ENCODE measurements around the gene PMF1.
"Not testable (repeated sequence)": the region's sequence is repeated elsewhere in the genome, so short reads cannot be mapped to it uniquely, and the experiment has no call there.

Gene PMF1

GRCh38 chr1:156198831-156199349 is 13.9 kb upstream of the PMF1 start:
- DNase-seq: no peak

GRCh38 chr1:156200044-156200443 is 12.8 kb upstream of the PMF1 start:
- DNase-seq: no peak

DNA sequence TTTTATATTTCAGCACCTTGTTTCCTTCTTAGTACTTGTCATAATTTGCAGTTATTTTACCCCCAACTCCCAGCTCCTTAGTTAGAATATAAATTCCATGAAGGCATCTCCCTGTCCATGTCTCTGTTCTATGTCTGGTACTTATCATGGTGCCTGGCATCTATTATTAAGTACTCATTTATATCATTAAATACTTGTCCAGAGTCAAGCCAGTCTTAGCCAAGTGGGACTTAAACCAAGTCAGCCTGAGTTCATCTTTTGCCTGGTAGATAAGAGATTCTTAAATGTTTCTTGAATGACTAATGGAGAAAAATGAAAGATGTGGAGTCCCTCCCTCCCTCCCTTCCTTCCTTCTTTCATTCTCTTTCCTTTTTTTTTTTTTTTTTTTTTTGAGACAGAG is 9.5 kb upstream of the PMF1 start:
- no peak for DNase-seq

GRCh38 chr1:156204686-156205085 is 8.1 kb upstream of the PMF1 start:
- no peak for DNase-seq

GRCh38 chr1:156211243-156211642 is 1.6 kb upstream of the PMF1 start:
- no peak for DNase-seq

- no peak for DNase-seq
These were observed 677 bp upstream of the PMF1 start for GRCh38 chr1:156212130-156212529.

DNA sequence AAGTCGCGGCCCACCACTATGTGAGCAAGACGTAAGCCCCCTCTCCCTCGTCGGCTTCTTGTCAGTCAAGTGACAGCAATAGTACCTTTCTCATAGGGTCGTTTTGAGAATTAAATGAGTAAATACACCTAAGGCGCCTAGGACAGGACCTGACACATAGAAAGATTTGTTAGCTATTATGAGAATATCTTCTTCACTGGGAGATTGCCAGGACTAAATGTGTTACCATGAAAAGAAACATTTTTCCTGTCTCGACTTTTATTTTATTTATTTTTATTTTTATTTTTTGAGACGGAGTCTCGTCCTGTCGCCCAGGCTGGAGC is 798 bp downstream of the PMF1 start:
- DNase-seq: no peak

DNA sequence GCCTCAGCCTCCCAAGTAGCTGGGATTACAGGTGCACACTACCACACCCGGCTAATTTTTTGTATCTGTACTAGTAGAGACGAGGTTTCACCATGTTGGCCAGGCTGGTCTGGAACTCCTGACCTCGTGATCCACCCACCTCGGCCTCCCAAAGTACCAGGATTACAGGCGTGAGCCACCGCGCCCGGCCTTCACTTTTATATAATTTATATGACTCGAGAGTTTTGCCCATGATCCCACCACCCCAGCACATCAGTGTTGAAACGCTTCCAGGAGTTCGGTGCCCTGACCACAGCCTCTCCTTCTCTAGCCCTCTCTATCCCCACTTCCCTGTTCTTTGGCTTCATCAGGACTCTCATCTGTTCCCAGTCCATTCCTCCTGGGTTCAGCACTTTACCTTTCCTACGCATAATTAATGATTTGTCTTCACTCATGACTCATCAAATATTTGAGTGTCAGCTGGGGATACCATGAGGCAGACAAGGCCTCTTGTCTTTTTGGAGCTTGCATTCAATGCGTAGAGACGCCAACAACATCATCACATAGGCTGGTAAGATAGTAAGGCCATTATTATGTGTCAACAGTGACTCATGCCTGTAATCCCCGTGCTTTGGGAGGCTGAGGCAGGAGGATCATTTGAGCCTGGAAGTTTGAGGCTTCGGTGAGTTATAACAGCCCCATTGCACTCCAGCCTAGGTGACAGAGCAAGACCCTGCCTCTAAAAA is 1.4 kb downstream of the PMF1 start:
- no peak for DNase-seq

DNA sequence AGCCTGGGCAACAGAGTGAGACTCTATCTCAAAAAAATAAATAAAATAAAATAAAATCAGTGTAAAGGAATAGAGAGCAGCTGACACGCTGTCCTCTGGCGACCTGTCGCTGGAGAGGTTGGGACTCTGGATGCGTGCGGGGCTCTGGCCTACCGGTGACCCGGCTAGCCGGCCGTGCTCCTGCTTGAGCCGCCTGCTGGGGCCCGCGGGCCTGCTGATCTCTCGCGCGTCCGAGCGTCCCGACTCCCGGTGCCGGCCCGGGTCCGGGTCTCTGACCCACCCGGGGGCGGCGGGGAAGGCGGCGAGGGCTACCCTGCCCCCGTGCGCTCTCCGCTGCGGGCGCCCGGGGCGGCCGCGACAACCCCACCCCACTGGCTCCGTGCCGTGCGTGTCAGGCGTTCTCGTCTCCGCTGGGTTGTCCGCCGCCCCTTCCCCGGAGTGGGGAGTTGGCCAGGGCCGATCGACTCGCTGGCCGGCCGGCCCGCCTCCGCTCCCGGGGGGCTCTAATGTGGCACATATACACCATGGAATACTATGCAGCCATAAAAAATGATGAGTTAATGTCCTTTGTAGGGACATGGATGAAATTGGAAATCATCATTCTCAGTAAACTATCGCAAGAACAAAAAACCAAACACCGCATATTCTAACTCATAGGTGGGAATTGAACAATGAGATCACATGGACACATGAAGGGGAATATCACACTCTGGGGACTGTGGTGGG is 3.7 kb downstream of the PMF1 start:
- not testable (repeated sequence) for DNase-seq

DNA sequence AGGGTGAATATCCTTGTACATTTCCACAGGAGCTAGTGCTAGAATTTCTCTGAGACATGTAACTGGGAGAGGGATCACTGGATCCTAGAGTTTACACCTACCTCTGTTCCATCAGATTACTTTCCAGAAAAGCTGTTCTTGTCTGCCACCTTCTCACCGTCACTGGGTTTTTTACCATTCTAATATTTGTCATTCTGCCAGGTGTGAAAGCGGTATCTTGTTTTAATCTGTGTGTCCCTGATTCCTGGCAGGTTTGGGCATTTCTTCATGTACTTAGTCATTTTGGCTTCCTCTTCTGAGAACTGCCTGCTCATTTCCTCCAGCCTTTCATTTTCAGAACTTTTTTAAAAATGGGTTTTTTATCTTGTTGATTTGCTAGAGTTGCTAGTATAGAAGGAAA is 5.1 kb downstream of the PMF1 start:
- DNase-seq: no peak

DNA sequence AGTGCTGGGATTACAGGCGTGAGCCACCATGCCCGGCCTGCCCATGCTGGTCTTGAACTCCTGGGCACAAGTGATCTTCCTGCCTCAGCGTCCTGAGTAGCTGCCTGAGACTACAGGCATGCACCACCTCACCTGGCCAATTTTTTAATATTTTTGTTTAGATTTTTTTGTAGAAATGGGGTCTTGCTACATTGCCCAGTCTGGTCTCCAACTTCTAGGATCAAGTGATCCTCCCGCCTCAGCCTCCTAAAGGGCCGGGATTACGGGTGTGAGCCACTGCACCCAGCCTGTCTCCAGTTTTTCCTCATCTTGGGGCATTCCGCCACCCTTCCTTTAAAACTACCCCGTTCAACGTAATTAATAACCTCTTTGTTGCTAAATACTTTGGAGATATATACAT is 7.4 kb downstream of the PMF1 start:
- no peak for DNase-seq

- DNase-seq: no peak
These were observed 9.3 kb downstream of the PMF1 start for GRCh38 chr1:156221986-156222692.

- DNase-seq: no peak
These were observed 12.8 kb downstream of the PMF1 start for GRCh38 chr1:156225677-156226014.

GRCh38 chr1:156226116-156226538 is 13.3 kb downstream of the PMF1 start:
- DNase-seq: no peak

- DNase-seq: no peak
These were observed 14.0 kb downstream of the PMF1 start for GRCh38 chr1:156226782-156227181.

DNA sequence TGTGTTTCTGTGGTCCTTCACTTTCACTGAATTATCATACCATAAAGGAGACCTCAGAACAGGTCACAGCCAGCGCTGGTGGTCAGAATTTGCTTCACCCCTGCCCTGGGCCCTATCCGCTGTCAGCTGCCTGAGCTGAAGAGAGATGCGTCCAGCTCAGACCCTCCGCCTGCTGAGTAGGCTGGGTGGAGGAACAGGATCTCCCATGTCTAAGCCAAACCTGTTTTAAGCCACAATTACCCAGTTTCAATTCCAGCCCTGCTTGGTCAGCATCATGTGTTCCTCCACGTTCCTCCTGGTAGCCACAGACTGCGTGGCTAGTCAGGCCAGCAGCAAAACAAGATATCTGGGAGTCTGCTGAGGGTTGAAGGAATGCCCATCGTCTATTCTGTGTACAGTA is 15.7 kb downstream of the PMF1 start:
- DNase-seq: no peak

- DNase-seq: no peak
These were observed 17.1 kb downstream of the PMF1 start for GRCh38 chr1:156229809-156230472.

- DNase-seq: no peak
These were observed 17.6 kb downstream of the PMF1 start for GRCh38 chr1:156230473-156230837.

- no peak for DNase-seq
These were observed 19.5 kb downstream of the PMF1 start for GRCh38 chr1:156232201-156232894.

- DNase-seq: peak; percentile 24
These were observed 20.8 kb downstream of the PMF1 start for GRCh38 chr1:156233426-156234127.

- DNase-seq: no peak
These were observed 23.4 kb downstream of the PMF1 start for GRCh38 chr1:156236164-156236563.

DNA sequence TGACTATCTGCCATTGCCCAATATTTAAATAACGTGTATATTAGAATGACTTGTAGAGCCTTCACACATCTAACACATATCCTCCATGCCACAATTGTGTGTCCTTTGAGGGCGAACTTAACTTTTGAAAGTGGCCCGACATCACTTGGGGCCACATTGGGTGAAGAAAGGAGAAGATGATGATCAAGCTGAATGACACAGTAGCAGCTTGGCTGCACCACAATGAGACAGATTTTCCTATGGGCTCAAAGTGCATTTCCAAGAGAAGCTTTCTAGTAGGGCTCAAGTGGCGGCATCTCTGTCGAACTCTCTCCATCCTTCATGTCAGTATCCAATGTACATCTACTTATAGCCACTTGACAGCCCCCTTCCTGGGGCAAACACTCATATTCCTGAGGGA is 25.4 kb downstream of the PMF1 start:
- no peak for DNase-seq

Measured in kidney glomerular epithelial cell (primary cell).